PC-9 (cell line): Measurements from ENCODE around the gene METTL15. TPM values are rescaled to one million over a fixed set of nuclear protein-coding genes. Genes with fewer than 3 reads are reported as not detected.

Experiments
- BruUV-seq: library from RNA; stranded (reverse); fragments of 400-500 nt; replicated peaks from 2 replicates; lab custom pipeline; 2021; lab: Mats Ljungman, UMichigan
- CTCF ChIA-PET: fragments of 300-600 bp; sonication (Branson Sonifier 250); formaldehyde crosslinking; loops from one replicate; lab custom pipeline; 2022; ENCODE audit warnings: antibody characterized with exemption; lab: Charles Lee
- POLR2A ChIA-PET: fragments of 300-600 bp; sonication (Branson Sonifier 250); formaldehyde crosslinking; loops from one replicate; lab custom pipeline; 2022; ENCODE audit warnings: antibody characterized with exemption; ENCODE audit not compliant: unreplicated experiment; lab: Charles Lee
- DNase-seq, 2 experiments: peaks; one replicate each; pipeline versions ENCODE4 v3.0.0 to v3.0.0-alpha.2; 2015 to 2022; ENCODE audit warnings: mixed read lengths in 1 of 2
- H2AFZ ChIP-seq: fragments of 200-600 bp; sonication (generic); 2 replicates; pipeline ENCODE4 v1.8.1; 2017; ENCODE audit warnings: antibody characterized with exemption
- H3F3A ChIP-seq: fragments of 200-600 bp; sonication (generic); 2 replicates; pipeline ENCODE4 v1.8.1; 2017; ENCODE audit warnings: antibody characterized with exemption, mild to moderate bottlenecking, low read depth; ENCODE audit not compliant: insufficient read depth
- H3K27ac ChIP-seq: fragments of 200-600 bp; sonication (generic); 2 replicates; pipeline ENCODE4 v1.6.1; 2016; ENCODE audit warnings: mixed run types
- H3K27me3 ChIP-seq: fragments of 200-600 bp; sonication (generic); 2 replicates; pipeline ENCODE4 v1.6.1; 2016; ENCODE audit warnings: low read depth, mixed run types; ENCODE audit not compliant: insufficient read depth
- H3K36me3 ChIP-seq: fragments of 200-600 bp; sonication (generic); 2 replicates; pipeline ENCODE4 v1.6.1; 2016; ENCODE audit warnings: low read depth, mixed run types
- H3K4me1 ChIP-seq: fragments of 200-600 bp; sonication (generic); replicated peaks from 2 replicates; pipeline ENCODE4 v1.6.1; 2016; ENCODE audit warnings: mixed run types; ENCODE audit not compliant: insufficient read depth
- H3K4me2 ChIP-seq: fragments of 200-600 bp; sonication (generic); 2 replicates; pipeline ENCODE4 v1.6.1; 2017; ENCODE audit warnings: mixed run types
- H3K4me3 ChIP-seq: fragments of 200-600 bp; sonication (generic); 2 replicates; pipeline ENCODE4 v1.6.1; 2016; ENCODE audit warnings: mixed run types
- H3K79me2 ChIP-seq: fragments of 200-600 bp; sonication (generic); 2 replicates; pipeline ENCODE4 v1.6.1; 2017; ENCODE audit warnings: low read depth, mixed run types
- H3K9me2 ChIP-seq: fragments of 200-600 bp; sonication (generic); 2 replicates; pipeline ENCODE4 v1.8.1; 2017; ENCODE audit warnings: mild to moderate bottlenecking; ENCODE audit not compliant: insufficient read depth
- H3K9me3 ChIP-seq: fragments of 200-600 bp; sonication (generic); 2 replicates; pipeline ENCODE4 v1.8.1; 2016; ENCODE audit warnings: low read depth; ENCODE audit not compliant: insufficient read depth
- H4K20me1 ChIP-seq: fragments of 200-600 bp; sonication (generic); 2 replicates; pipeline ENCODE4 v1.8.1; 2017; ENCODE audit not compliant: insufficient read depth
- CTCF ChIP-seq: fragments of 200-600 bp; sonication (generic); conservative IDR thresholded peaks from 2 replicates; pipeline ENCODE4 v1.6.1; 2017; ENCODE audit warnings: mixed run types, antibody characterized with exemption, mild to moderate bottlenecking, moderate library complexity
- EZH2 ChIP-seq: fragments of 200-600 bp; sonication (generic); IDR thresholded peaks from 2 replicates; pipeline ENCODE4 v1.8.0; 2017; ENCODE audit warnings: antibody characterized with exemption, low read depth
- intact Hi-C: fragments of 100-400 bp; cut with micrococcal nuclease; formaldehyde crosslinking; loops from one replicate; pipeline ENCODE4 v1.10.0; 2022; ENCODE audit not compliant: unreplicated experiment
- total RNA-seq: library from RNA; stranded (reverse); gene quantifications from 2 replicates; pipeline ENCODE4 v1.2.3, GENCODE V29; 2021

Gene METTL15
- total RNA-seq, 1 experiment from 2014 or later: 19.9 TPM

DNA sequence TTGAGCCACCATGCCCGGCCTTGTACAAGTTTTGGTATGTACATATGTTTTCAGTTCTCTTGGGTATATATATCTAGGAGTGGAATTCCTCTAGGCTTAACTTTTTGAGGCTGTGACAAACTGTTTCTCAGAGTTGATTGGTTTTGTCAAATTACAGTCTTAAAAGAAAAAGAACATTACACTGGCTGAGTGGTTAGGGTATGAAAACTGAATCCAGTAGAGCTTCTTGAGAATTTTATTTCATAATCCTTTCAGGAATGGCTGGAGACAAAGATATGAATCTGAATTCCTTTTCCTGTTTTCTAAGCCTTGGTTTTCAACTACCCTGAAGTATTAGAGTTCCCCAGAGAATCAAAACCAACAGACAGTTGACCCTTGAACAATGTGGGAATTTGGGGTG lies 6.5 kb downstream of the METTL15 start:
- no peaks in the 10 kb centered on the region for H3K9me3 ChIP-seq
- H3K79me2 ChIP-seq: peaks cover 26% of the 10 kb centered on the region
- no TSS peak for BruUV-seq
- POLR2A ChIA-PET: no interaction called here
- no peaks in the 10 kb centered on the region for H3F3A ChIP-seq
- CTCF ChIA-PET: no interaction called here
- no peak overlapping the region for H3K4me2 ChIP-seq
- no peak overlapping the region for H3K4me3 ChIP-seq
- no peak for TF ChIP-seq EZH2
- no peak for TF ChIP-seq CTCF
- H3K4me1 ChIP-seq: peaks cover 8% of the 10 kb centered on the region
- intact Hi-C loops: no loop called here
- no peaks in the 10 kb centered on the region for H3K9me2 ChIP-seq
- H3K27ac ChIP-seq: no peak overlapping the region
- H3K27me3 ChIP-seq: no peaks in the 10 kb centered on the region
- H2AFZ ChIP-seq: no peak overlapping the region
- H4K20me1 ChIP-seq: no peaks in the 10 kb centered on the region
- H3K36me3 ChIP-seq: 0 out of 2 replicates have a peak, but pooled peaks cover 8% of the 10 kb centered on the region
- DNase-seq: no peak

DNA sequence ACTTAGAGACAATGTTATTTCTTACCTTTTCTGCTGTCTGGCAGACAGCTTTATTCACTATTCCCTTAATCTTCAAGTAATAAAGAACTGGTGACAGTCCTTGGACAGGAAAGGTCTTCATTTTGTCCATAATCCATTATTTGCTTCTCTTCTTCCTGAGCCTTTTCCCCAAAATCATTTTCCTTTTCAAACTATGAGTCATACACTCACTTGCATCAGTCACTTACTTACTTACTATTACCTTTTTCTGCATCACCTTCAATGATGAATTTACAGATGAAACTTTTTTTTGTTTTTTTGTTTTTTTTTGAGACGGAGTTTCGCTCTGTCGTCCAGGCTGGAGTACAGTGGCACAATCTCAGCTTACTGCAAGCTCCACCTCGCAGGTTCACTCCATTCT lies 9.5 kb downstream of the METTL15 start:
- no peak overlapping the region for H3K4me2 ChIP-seq
- H3K36me3 ChIP-seq: 0 out of 2 replicates have a peak, but pooled peaks cover 8% of the 10 kb centered on the region
- H3K79me2 ChIP-seq: peaks cover 1% of the 10 kb centered on the region; the same call in 1 of the 2 replicates
- no peaks in the 10 kb centered on the region for H3K27me3 ChIP-seq
- H3K4me1 ChIP-seq: no peaks in the 10 kb centered on the region
- no TSS peak for BruUV-seq
- intact Hi-C loops: no loop called here
- no peak overlapping the region for H2AFZ ChIP-seq
- no peaks in the 10 kb centered on the region for H3F3A ChIP-seq
- no peak overlapping the region for H3K27ac ChIP-seq
- CTCF ChIA-PET: no interaction called here
- no peaks in the 10 kb centered on the region for H3K9me2 ChIP-seq
- H3K9me3 ChIP-seq: no peaks in the 10 kb centered on the region
- peaks cover 3% of the 10 kb centered on the region; the same call in 1 of the 2 replicates for H4K20me1 ChIP-seq
- H3K4me3 ChIP-seq: no peak overlapping the region
- no peak for DNase-seq
- TF ChIP-seq CTCF: no peak
- no peak for TF ChIP-seq EZH2
- POLR2A ChIA-PET: no interaction called here

DNA sequence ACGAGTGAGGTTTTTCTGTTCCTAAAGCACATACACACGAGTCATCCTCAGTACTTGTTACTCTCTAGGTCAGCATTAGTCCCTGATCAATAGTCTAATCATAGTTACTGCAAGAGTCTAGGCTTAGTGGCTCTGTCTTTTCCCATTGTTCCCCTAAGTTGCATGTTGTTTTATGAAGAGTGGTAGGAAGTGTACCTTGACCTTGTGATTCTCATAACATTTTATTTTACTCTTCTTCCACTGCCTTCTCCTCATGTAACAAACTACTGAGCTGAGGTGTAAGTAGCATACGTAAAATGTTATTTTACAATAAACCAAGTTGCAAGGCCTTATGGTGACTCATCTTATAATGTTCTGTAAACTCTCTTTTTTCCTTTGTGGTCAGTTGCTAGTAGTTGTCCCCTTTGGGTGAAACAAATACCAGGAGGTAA lies 15.0 kb downstream of the METTL15 start:
- Histone ChIP-seq H3K27me3 (no peaks in the 10 kb centered on the region), H3K4me1 (no peaks in the 10 kb centered on the region), H3K4me2 (no peak overlapping the region), H3F3A (no peaks in the 10 kb centered on the region), H2AFZ (no peak overlapping the region), H3K36me3 (no peaks in the 10 kb centered on the region; the same call in 1 of the 2 replicates), H3K79me2 (no peaks in the 10 kb centered on the region), H3K4me3 (no peak overlapping the region), H4K20me1 (peaks cover 3% of the 10 kb centered on the region; the same call in 1 of the 2 replicates), H3K9me2 (no peaks in the 10 kb centered on the region), H3K27ac (no peak overlapping the region), H3K9me3 (no peaks in the 10 kb centered on the region)
- no TSS peak for BruUV-seq
- intact Hi-C loops: no loop called here
- no peak for TF ChIP-seq CTCF
- TF ChIP-seq EZH2: no peak
- ChIA-PET POLR2A (interaction anchor here (1.1 kb wide), 1 partner anchor 15 kb away, joined by 10 read pairs; the partner anchor contains the start of genes KIF18A and METTL15), CTCF (no interaction called here)
- no peak for DNase-seq
